Measurements from ENCODE around the gene IGF2BP2.

GRCh38 chr3:185717121-185717520 lies 107.7 kb downstream of the IGF2BP2 start:
- no peak for TF ChIP-seq CTCF (IDR thresholded peaks at IDR 0.05)
- no peak for TF ChIP-seq EP300 (IDR thresholded peaks at IDR 0.05)
